ENCODE measurements around the gene FGB. TPM values are rescaled to one million over a fixed set of nuclear protein-coding genes. Genes with fewer than 3 reads are reported as not detected.

The FGB gene
- total RNA-seq, 4 donors from 2014 or later = 40.9 TPM; not detected in 3

DNA sequence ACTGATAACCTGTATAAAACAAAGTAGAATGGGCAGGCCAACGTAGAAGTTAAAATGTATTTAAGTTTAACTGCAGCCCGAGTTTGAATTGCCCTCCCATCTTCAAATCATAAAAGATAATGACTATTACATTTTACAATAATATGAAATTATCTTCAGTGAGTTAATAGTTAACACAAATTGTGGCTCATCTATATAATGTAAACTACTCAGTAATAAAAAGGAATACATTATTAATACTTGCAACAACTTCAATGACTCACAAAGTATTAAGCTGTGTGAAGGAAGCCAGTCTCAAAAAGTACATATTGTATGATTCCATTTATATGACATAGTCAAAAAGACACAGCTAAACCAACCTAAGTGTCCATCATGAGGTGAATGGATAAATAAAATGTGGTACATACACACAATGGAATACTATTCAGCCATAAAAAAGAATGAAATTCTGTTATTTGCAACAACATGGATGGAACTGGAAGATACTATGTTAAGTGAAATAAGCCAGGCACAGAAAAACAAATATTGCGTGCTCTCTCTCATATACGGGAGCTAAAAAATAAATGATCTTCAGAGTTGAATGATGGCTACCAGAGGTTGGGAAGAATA is 20.4 kb upstream of the FGB start:
- 96% methylated on average over 4 of the region's 4 CpGs for WGBS
- DNase-seq (ENCODE audit: low spot score in 2 of 2) = no peak
- TF ChIP-seq EP300 (IDR thresholded peaks at IDR 0.05) (no peak), POLR2AphosphoS5 (IDR thresholded peaks at IDR 0.05) (no peak), POLR2A (IDR thresholded peaks at IDR 0.05) (no peak)
- TF ChIP-seq, protein P1, sequence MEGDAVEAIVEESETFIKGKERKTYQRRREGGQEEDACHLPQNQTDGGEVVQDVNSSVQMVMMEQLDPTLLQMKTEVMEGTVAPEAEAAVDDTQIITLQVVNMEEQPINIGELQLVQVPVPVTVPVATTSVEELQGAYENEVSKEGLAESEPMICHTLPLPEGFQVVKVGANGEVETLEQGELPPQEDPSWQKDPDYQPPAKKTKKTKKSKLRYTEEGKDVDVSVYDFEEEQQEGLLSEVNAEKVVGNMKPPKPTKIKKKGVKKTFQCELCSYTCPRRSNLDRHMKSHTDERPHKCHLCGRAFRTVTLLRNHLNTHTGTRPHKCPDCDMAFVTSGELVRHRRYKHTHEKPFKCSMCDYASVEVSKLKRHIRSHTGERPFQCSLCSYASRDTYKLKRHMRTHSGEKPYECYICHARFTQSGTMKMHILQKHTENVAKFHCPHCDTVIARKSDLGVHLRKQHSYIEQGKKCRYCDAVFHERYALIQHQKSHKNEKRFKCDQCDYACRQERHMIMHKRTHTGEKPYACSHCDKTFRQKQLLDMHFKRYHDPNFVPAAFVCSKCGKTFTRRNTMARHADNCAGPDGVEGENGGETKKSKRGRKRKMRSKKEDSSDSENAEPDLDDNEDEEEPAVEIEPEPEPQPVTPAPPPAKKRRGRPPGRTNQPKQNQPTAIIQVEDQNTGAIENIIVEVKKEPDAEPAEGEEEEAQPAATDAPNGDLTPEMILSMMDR (IDR thresholded peaks at IDR 0.05) = no peak
- Histone ChIP-seq H3K27ac (no peak overlapping the region), H3K27me3 (no peaks in the 10 kb centered on the region), H3K4me3 (no peak overlapping the region), H3K36me3 (peaks cover 94% of the 10 kb centered on the region), H3K4me1 (no peaks in the 10 kb centered on the region), H3K9me3 (no peaks in the 10 kb centered on the region)

DNA sequence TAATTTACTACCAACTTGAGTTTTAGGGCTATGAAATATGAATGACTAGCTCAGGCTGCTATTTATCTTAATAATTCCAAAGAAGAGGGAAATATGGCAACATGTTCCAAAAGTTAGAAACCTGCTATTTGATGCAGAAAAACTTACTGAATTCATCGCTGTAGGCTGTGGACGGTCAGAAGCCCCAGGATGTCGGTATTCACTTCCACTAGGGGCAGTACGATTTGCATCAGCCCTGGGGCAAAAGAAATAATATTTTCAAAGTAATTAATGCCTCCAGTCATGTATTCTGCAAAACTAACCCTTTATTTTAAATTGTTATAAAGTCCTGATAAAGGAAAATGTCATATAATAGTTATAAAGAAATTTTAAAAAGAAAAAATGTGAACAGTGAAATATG is 17.1 kb upstream of the FGB start:
- Histone ChIP-seq H3K4me1 (peaks cover 15% of the 10 kb centered on the region), H3K27me3 (no peaks in the 10 kb centered on the region), H3K36me3 (peaks cover 64% of the 10 kb centered on the region), H3K4me3 (no peak overlapping the region), H3K27ac (no peak overlapping the region), H3K9me3 (no peaks in the 10 kb centered on the region)
- no peak for DNase-seq (ENCODE audit: low spot score in 2 of 2)
- TF ChIP-seq, protein P1 (IDR thresholded peaks at IDR 0.05) = no peak
- TF ChIP-seq POLR2A (IDR thresholded peaks at IDR 0.05) = no peak
- TF ChIP-seq POLR2AphosphoS5 (IDR thresholded peaks at IDR 0.05) = no peak
- TF ChIP-seq EP300 (IDR thresholded peaks at IDR 0.05) = no peak
- WGBS = 88% methylated on average over 4 of the region's 4 CpGs

DNA sequence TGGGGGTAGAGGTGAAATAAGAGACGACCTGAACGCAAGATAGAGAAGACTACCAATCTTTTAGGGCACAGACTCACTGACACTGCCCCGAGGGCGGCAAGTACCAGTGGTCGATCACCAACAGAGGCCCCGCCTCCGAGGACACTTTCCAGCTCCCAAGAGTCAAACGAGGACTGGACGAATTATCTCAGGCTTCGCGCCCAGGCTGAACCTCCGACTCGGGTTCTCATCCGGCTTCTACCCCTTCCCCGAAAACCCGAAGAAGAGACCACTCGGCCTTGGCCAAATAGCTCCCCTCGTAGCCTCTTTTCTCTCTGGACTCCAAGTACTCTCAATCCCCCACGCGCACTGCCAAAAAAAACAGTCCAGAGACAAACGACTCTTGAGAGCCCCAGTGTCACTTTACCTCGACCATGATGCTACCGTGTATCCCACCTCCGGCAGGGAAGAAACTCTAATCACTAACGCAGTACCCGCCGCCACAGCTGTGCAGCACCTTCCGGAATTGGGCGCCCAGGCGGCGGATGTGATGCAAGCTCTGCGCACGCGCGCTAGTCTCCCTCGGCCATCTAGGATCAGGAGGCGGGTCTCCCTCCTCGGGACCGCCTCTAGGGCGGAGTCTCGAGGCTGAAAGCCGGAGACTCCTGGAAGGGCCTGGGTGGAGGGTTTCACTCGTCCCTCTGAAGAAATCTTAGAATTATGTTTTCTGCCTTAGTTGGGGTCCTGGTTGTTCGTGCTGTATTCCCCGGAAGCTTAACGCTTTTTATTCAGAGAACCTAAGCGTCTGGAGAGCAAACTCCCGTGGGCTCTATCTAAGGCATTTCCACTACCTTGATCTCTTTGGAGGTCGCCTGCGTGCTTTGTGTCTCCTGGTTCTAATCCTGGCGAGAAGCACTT is 12.7 kb upstream of the FGB start, which contains the start of gene PLRG1:
Gene PLRG1 (minus strand): TSS at position 507 of the 897 bp plus-strand sequence. CDS start 92 bp downstream, at position 415.
- peaks cover 24% of the 10 kb centered on the region for H3K4me1 ChIP-seq
- no peaks in the 10 kb centered on the region for H3K9me3 ChIP-seq
- no peaks in the 10 kb centered on the region for H3K27me3 ChIP-seq
- peak; percentile 97 for DNase-seq (ENCODE audit: low spot score in 2 of 2)
- TF ChIP-seq EP300 (IDR thresholded peaks at IDR 0.05) = no peak
- TF ChIP-seq POLR2A (IDR thresholded peaks at IDR 0.05) = peak in 1 of 2 donors; percentile 71
- TF ChIP-seq, protein P1 (IDR thresholded peaks at IDR 0.05) = peak in 1 of 2 donors; percentile 33
- peak in 1 of 3 donors; percentile 43 for TF ChIP-seq POLR2AphosphoS5 (IDR thresholded peaks at IDR 0.05)
- H3K4me3 ChIP-seq = peak within 1 kb of the TSS; percentile 67
- peak within 1 kb of the TSS; percentile 58 for H3K27ac ChIP-seq
- WGBS = under 1% methylated on average over 29 of the region's 51 CpGs
- H3K36me3 ChIP-seq = peaks cover 21% of the 10 kb centered on the region

DNA sequence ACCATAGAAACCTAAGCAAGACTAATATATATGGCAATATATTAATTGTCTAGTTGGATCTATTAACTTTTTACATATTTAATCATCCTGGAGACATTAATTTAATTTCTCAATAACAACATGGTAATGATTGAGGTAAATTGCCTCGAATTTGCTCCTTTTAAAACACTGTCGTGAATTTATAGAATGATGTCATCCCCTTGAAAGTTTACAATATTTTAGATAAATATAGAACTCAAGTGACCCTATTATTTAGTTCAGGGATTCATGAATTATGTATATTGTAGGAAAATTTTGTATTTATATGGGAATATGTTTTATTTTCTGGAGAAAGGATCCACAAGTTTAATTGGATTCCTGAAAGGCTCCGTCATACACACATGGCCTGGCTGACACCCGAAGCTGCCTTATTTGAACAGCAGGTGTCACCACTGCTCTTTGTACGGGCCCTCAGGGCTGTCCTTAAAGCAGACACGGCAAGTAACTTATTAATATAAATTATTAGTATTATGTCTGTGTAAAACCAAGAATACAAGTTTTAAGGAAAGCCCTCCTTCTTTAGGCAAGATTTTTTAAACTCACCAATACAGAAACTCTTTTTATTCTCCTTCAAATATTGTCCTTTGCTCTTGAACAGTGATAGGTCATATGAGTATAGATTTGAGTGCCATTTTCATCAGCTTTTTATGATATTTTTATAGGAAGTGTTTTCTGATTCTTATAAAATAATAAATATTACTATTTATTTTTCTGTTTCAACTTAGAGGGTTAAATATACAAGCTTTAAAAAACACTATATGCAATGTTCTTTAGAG is 10.7 kb upstream of the FGB start:
- Histone ChIP-seq H3K36me3 (peaks cover 4% of the 10 kb centered on the region), H3K27ac (no peak overlapping the region), H3K4me3 (no peak overlapping the region), H3K9me3 (no peaks in the 10 kb centered on the region), H3K27me3 (no peaks in the 10 kb centered on the region), H3K4me1 (peaks cover 24% of the 10 kb centered on the region)
- 19% methylated on average over 6 of the region's 6 CpGs for WGBS
- TF ChIP-seq POLR2A (IDR thresholded peaks at IDR 0.05) = no peak
- TF ChIP-seq, protein P1 (IDR thresholded peaks at IDR 0.05) = peak; percentile 68 to 79
- peak; percentile 76 to 86 for DNase-seq (ENCODE audit: low spot score in 2 of 2)
